ENCODE measurements around the gene LLGL2.

LLGL2 gene

DNA sequence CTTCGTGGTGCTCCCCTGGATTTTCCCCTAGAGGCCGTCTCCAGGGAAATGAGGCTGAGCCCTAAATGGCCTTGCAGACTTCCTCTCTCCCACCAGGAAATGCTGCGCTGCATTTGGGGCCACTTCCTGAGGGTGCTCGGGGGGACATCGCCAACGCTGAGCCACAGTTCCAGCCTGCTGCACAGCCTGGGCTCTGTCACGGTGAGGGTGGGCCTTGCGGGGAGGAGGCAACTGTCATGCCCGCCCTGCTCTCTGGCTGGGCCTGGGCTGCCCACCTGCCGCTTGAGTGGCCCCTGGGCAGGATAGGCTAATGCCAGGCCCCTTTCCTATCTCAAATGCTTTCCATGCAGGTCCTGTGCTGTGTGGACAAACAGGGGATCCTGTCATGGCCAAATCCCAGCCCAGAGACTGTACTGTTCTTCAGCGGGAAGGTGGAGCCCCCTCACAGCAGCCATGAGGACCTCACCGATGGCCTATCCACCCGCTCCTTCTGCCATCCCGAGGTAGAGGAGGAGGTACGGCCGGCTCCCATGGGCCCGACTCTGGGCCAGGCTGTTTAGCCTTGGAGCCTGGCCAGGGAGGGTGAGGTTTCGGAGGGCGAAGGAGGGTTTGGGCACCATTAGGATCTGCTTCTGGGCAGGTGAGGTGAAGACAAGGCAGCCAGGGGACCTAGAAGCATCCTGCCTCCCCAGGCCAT is 34.4 kb upstream of the LLGL2 start:
- in situ Hi-C loops (cut with MboI; ENCODE audit: low sequenced_read_pairs) = no loop called here

DNA sequence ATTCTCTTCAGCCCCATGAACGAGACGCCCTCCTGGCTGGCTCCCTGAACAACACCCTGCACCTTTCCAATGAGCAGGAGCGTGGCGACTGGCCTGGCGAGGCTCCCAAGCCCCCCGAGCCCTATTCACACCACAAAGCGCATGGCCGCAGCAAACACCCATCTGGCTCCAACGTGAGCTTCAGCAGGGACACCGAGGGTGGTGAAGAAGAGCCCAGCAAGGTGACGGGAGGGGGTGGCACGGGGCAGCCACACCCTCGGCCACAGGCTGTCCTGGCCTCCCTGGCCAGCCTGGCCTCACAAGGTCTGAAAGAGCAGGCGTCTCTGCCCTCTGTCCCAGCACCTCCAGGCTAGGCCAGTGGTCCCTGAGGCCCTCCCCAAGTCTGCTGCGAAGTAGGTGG is 33.8 kb upstream of the LLGL2 start:
- in situ Hi-C loops (cut with MboI; ENCODE audit: low sequenced_read_pairs) = no loop called here

DNA sequence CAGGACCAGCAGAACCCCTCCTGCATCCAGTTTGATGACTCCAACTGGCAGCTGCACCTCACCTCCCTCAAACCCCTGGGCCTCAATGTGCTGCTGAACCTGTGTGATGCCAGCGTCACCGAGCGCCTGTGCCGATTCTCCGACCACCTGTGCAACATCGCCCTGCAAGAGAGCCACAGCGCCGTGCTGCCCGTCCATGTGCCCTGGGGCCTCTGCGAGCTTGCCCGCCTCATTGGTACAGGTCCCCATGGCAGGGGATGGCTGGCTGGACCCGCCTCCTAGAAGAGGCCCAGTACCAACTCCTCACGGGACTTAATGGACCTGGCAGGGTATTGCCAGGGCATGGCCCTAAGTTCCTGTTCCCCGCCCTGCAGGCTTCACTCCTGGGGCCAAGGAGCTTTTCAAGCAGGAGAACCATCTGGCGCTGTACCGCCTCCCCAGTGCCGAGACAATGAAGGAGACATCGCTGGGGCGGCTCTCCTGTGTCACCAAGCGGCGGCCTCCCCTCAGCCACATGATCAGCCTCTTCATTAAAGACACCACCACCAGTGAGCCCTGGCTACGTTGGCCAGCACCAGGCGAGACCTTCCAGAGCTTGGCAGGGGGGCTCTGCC is 32.8 kb upstream of the LLGL2 start:
- in situ Hi-C loops (cut with MboI; ENCODE audit: low sequenced_read_pairs) = no loop called here

DNA sequence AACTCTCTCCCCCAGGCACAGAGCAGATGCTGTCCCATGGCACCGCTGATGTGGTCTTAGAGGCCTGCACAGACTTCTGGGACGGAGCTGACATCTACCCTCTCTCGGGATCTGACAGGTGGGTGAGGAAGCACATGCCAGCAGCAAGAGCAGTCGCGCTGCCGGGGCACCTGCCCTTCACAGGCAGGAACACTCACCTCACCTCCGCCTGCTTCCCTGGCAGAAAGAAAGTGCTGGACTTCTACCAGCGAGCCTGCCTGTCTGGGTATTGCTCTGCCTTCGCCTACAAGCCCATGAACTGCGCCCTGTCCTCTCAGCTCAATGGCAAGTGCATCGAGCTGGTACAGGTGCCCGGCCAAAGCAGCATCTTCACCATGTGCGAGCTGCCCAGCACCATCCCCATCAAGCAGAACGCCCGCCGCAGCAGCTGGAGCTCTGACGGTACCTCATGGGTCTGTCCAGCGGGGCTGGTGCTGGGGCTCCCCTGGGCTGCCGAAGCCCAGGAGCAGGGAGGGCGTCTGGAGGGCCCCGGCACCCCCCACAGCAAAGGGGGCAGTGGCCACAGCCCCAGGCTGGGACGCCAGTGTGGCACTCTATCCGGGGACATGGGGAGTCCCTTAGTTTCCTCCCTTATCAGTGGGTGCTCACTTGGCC is 31.9 kb upstream of the LLGL2 start:
- in situ Hi-C loops (cut with MboI; ENCODE audit: low sequenced_read_pairs) = no loop called here

DNA sequence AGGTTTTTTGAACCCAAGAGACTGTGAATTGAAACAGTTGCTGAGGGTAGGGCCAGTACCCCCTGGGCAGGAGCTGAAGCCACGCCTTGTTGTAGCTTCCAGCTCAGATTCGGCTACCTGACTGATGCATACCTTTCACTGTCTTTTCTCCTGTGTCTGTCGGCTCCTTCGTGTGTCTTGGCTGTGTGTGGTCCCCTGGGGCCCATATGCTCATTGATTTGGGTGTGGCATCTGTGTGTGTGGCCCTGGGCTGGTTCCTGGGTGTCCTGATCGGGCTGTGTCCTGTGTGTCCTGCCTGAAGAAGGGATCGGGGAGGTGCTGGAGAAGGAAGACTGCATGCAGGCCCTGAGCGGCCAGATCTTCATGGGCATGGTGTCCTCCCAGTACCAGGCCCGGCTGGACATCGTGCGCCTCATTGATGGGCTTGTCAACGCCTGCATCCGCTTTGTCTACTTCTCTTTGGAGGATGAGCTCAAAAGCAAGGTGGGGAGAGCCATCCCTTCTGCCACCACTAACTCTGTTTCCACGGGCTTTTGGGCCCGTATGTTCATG is 31.1 kb upstream of the LLGL2 start:
- in situ Hi-C loops (cut with MboI; ENCODE audit: low sequenced_read_pairs) = no loop called here

DNA sequence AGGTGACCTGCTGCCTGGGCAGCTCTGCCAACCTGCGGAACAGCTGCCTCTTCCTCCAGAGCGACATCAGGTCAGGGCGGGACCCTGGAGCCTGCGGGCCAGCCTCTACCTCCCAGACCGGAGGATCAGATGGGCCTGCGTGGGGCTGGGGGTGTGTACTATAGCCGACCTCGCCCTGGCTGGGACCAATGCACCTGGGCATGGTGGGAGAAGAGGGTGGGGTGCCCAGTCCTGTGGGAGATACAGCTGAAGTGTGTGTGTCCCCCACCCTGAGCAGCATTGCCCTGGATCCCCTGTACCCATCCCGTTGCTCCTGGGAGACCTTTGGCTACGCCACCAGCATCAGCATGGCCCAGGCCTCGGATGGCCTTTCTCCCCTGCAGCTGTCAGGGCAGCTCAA is 29.5 kb upstream of the LLGL2 start:
- in situ Hi-C loops (cut with MboI; ENCODE audit: low sequenced_read_pairs) = no loop called here

DNA sequence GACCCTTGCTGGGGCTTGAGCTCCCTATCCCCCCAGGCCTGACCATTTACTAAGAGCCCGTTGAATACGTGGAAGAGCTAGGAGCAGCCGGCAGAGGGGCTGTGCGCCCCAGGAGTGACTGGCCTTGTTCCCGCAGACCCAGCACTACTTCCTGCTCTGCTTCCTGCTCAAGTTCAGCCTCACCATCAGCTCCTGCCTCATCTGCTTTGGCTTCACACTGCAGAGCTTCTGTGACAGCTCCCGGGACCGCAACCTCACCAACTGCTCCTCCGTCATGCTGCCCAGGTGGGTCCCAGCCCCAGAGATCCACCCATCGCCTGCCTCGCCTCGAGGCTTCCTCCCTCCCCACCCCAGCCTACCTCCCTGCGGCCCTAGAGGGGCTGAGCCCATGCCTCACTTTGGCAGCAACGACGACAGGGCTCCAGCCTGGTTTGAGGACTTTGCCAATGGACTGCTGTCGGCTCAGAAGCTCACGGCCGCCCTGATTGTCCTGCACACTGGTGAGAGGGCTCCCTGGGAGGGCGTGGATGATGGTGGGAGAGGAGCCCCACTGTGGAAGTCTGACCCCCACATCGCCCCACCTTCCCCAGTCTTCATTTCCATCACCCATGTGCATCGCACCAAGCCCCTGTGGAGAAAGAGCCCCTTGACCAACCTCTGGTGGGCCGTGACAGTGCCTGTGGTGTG is 27.3 kb upstream of the LLGL2 start:
- in situ Hi-C loops (cut with MboI; ENCODE audit: low sequenced_read_pairs) = no loop called here

DNA sequence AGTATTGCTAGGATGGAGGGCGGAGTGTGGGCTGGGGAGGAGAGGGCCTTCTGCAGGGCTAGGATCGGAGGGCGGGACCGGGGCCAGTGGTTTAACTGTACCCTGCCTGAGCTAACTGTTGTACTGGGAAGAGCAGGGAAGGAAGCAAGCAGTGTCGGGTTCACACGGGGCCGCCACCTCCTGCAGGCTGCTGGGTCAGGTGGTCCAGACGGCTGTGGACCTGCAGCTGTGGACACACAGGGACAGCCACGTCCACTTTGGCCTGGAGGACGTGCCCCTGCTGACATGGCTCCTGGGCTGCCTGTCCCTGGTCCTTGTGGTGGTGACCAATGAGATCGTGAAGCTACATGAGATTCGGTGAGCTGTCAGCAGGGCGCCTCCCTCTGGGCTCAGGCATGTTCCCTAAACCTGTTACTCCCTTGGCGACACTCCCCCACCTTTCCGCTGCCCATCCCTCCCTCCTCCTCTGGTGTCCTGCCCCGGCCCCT is 26.7 kb upstream of the LLGL2 start:
- in situ Hi-C loops (cut with MboI; ENCODE audit: low sequenced_read_pairs) = no loop called here

DNA sequence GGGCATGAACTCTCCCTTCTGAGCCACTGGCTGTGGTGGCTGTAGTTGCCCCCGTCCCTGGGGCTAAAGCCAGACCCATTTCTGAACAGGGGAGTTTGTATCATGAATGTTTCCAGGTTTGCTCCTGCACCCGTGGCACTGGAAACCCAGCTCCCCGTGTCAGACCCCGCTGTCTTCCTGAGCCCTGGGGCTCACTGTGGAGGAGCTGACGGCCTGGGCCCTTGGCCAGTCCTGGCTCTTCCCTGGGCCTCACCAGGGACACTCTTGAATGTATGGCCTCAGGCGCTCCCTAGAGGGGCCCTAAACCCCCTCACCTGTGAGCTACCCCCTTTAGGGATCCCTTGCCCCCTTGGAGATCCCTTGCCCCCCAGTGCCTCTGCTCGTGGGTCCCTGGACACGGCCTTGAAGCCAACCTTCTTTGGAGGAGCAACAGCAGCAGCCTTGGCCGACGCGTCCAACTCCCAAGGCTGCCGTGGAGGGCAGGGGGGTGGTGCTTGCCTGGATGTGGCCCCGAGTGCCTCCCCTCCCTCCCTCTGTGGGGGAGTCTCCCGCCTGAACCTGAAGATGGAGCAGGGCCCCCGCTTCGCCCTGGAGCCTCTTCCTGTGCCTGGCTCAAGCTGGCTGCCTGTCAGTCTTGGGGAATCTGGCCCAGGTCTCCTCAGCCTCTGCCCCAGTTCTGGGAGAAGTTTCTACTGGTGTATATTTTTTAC is 26.0 kb upstream of the LLGL2 start:
- in situ Hi-C loops (cut with MboI; ENCODE audit: low sequenced_read_pairs) = no loop called here

DNA sequence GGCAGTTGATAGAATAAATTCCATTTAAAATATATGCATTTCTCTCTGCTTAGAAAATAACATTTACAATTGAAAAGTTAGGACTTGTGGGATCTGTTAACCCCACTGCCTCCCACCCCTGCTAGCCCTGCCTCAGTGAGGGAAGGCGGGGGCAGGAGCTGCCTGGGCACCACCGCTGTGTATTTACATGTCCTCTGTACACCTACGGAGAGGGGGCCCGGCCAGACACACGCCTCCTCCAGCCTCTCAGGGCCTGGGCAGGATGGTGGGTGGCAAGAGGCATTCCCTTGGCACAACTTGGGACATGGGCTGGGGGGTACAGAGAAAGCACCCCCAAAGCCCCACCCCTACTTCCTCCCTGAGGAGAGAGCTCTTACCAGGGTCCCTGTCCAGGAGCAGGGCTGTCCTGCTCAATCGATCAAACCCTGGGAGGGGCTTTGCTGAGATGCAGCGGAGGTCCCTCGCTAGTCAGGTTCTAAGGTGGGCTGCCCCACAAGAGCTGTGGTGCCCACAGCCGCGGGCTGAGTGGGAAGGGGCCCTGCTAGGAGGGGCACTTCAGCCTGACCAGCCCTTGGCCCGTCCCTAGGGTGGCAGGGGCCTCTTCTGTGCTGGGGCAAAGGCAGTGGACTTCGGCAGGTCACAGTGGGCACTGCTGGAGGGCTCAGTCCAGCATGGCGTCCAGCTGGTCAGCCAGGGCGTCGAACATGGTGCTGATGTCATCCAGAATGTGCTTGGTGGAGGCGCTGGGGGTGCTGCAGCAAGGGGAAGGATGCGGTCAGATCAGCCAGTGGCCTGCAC is 24.9 kb upstream of the LLGL2 start:
- in situ Hi-C loops (cut with MboI; ENCODE audit: low sequenced_read_pairs) = no loop called here

DNA sequence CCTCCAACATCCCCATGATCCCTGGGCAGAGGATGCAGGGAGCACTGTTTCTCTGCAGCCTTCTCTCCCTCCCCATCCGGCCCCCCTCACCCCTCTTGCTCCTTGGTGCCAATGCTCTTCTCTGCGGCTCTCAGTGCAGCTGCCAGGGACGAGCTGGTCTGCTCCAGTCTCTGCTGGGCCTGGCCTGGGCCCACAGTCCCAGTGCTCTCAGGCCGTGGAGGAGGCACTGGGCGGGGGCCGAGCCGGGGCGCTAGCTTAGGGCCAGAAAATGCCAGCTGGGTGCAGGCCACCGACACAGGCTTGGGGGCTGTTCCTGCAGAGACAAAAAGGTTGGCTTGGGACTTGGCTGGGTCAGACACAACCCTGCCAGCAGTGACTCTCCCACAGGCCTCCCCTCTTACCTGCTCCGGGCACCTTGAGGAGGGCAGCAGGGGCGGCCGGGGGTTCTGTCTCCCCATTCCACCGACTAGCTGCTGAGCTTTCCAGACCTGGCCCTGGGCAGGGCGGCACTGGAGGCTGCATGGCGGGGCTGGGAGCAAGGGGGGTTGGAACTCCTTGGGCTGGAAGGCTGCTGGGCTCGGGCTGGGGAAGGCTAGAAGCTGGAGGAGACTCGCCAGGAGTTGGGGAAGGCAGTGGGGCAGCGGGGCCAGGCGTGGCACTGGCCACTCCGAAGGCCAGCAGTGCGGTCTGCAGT is 24.0 kb upstream of the LLGL2 start:
- in situ Hi-C loops (cut with MboI; ENCODE audit: low sequenced_read_pairs) = no loop called here

DNA sequence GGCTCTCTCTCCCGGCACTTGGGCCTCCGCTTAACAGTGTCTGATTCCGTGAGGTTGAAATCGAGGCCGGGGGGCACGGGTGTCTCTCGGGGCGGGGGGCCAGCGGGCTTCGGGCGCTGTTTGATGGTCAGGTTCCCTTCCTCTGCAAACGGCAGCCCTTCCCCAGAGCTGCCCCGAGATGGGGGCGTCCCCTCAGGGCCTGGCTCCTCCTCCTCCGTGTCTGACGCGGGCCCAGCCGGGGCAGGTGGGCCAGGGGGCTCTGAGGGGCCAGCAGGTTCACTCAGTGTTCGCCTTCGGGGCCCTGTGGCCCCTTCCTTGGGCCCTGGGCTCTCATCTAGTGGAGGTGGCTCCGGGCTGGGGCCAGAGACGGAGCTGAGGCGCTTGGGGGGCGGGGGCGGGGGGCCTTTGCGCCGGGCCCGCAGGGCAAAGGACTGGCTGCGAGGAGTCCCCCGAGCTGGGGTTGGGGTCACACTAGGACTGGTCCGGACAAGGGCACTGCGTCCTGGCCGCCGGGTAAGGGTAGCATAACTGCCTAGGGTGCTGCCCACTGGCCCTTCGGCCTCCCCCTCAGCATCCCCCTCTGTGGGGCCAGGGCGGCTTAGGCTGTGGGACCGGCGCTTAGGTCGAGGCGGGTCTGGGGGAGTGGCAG is 23.3 kb upstream of the LLGL2 start:
- in situ Hi-C loops (cut with MboI; ENCODE audit: low sequenced_read_pairs) = no loop called here

DNA sequence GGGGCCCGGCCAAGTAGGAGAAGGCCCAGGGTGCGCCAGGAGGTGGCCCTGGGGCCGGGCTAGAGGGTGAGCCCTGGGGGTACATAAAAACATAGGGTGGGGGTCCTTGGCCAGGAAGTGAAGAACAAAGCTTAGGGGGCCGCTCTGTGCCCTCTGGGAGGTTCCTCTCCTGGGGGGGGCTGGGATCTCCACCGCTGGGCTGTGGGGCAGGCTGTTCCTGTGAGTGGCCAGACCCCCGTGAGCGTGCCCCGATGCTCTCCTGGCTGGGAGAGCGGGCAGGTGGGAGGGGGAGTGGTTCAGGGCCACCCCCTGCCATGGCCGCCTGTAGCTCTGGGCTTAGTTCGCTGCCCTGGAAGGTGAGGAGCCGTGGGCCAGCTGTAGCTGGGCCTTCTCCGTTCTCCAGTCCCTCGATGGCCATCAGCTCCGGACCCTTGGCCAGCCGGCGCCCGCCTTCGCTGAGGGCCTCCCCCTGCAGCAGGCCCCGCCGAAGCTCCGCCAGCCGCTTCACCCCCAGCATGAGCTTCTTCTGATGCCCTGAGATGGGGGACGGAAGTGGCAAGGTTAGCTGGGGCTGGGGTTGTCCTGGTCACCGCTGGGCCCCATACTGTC is 22.7 kb upstream of the LLGL2 start:
- in situ Hi-C loops (cut with MboI; ENCODE audit: low sequenced_read_pairs) = no loop called here

DNA sequence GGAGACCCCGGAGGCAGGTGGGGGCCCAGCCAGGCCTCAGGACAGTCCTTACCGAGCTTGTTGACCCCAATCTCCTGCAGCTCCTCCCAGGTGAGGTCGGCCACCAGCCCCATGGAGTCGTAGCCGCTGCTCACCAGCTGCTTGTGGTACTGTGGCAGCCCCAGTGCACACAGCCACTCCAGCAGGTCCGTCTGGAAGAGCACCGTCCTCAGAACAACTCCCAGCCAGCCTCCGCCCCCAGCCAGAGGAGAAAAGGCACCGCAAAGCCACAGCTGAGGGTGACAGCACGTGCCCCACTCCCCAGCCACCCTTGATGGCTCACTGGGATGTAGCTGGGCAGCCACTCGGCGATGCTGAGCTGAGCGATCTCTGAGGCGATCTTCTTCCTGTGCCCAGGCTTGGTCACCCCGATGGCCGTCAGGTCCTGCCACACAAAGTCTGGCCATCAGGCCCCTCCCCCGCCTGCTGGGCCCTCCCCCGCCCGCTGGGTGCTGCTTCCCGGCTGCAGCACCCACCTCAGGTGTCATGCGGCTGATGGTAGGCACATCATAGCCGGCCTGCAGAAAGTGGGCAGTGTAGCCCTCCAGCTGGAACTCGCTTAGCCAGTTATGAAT is 22.1 kb upstream of the LLGL2 start:
- in situ Hi-C loops (cut with MboI; ENCODE audit: low sequenced_read_pairs) = no loop called here

DNA sequence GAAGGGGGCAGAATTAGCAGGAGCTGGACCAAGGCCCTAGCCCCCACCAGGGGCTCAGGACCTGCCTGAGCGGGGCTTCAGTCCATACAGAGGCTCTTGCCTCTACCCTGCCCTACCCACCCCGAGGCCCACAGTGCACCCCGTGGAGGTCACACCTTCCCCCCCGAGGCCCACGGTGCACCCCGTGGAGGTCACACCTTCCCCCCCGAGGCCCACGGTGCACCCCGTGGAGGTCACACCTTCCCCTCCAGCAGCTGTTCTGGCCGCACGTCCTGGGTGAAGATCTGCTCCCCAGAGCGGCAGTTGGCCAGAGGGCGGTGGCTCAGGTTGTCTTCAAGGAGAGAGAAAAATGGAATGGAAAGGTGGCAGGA is 21.5 kb upstream of the LLGL2 start:
- in situ Hi-C loops (cut with MboI; ENCODE audit: low sequenced_read_pairs) = no loop called here

DNA sequence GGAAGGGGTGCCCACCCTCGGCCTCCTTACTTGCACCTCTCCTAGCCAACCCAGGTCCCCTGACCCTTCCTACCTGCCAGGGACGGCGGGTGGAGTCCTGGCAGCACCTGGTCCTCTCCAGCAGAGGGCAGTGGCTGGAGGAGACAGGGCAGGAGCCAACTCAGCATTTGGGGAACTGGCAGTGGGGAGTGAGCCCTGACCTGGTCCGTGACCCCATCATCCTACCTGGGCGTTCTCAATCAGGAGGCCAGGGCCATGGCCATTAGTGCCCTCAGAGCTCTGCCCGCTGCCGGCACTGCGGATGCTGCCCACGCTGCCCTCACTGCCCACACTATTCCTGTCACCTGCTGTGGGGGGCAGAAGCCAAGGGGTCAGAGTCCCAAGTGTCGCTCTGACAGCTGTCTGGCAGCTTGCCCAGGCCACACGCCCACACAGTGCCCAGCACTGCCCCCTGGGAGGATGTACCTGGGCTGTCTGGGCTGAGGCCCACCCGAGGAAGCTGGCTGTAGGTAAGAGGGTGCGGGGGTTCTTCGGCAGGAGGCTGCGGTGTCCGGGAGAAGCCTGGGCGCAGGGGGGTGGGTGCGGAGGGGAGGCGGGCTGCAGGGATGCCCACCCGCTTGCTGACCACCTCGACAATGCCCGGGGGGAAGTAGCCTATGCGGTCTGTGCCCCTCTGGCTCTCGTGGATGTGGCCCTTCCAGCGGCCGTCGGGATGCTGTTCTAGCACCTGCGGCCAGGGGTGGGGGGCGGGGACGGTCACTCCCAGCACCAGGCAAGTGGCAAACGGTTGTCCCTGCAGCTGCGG is 20.9 kb upstream of the LLGL2 start:
- in situ Hi-C loops (cut with MboI; ENCODE audit: low sequenced_read_pairs) = no loop called here

DNA sequence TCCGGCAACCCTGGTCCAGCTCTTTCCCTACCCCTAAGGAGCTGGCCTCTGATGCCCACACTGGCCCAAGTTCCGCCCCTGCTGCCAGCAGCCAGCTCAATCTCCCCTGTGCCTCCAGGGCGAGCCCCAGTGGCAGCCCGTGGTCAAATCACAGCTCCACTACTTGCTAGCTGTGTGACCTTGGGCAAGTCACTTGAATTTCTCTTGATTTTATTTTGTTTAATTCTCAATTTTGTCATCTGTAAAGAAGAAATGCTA is 20.4 kb upstream of the LLGL2 start:
- in situ Hi-C loops (cut with MboI; ENCODE audit: low sequenced_read_pairs) = no loop called here

DNA sequence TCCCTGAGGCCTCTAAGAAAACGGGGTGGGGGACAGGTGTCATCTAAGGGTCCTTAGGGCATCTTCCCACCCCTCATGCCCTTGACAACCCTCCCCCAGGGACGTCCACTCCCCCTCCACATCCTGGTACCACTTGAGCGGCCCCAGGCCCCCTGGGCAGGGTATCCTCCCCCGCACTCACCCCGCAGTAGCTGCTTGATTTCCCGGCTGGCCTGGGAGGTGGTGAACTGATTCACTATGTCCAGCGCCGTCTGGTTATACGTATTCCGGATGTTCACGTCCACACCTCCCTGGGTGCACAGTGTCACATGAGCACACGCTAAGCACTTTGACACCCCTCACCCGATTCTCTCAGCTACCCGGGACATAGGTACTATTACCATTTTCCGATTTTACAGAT is 19.9 kb upstream of the LLGL2 start:
- in situ Hi-C loops (cut with MboI; ENCODE audit: low sequenced_read_pairs) = no loop called here
